Hippocampal formation (tissue), 2 donors: ENCODE measurements around the gene PKNOX2.

Experiments
- DNase-seq, 2 donors: peaks; one replicate each; lab custom pipeline; 2025; lab: John Stamatoyannopoulos, UW

The PKNOX2 gene

GRCh38 chr11:125262194-125262829, 97.8 kb downstream of the PKNOX2 start:
- DNase-seq: no peak

- DNase-seq: peak in 1 of 2 donors; percentile 37
These were observed 98.3 kb downstream of the PKNOX2 start for GRCh38 chr11:125262830-125263218.

- DNase-seq: peak; percentile 49 to 70
These were observed 98.8 kb downstream of the PKNOX2 start for GRCh38 chr11:125263268-125263790.

- DNase-seq: no peak
These were observed 99.8 kb downstream of the PKNOX2 start for GRCh38 chr11:125264100-125265022.

GRCh38 chr11:125267548-125267947, 103.0 kb downstream of the PKNOX2 start:
- DNase-seq: no peak

- DNase-seq: no peak
These were observed 104.1 kb downstream of the PKNOX2 start for GRCh38 chr11:125268611-125269010.

- DNase-seq: no peak
These were observed 105.6 kb downstream of the PKNOX2 start for GRCh38 chr11:125270106-125270505.

- DNase-seq: no peak
These were observed 106.2 kb downstream of the PKNOX2 start for GRCh38 chr11:125270711-125271110.

- DNase-seq: no peak
These were observed 107.0 kb downstream of the PKNOX2 start for GRCh38 chr11:125271483-125272091.

- no peak for DNase-seq
These were observed 107.5 kb downstream of the PKNOX2 start for GRCh38 chr11:125272092-125272491.

- DNase-seq: no peak
These were observed 108.3 kb downstream of the PKNOX2 start for GRCh38 chr11:125272821-125273220.

GRCh38 chr11:125273519-125274000, 109.0 kb downstream of the PKNOX2 start:
- no peak for DNase-seq

- DNase-seq: no peak
These were observed 109.8 kb downstream of the PKNOX2 start for GRCh38 chr11:125274309-125274708.

GRCh38 chr11:125274774-125275173, 110.2 kb downstream of the PKNOX2 start:
- no peak for DNase-seq

- no peak for DNase-seq
These were observed 111.5 kb downstream of the PKNOX2 start for GRCh38 chr11:125275905-125276618.

- DNase-seq: no peak
These were observed 112.0 kb downstream of the PKNOX2 start for GRCh38 chr11:125276619-125276976.

GRCh38 chr11:125279676-125280418, 115.3 kb downstream of the PKNOX2 start:
- no peak for DNase-seq

- no peak for DNase-seq
These were observed 116.1 kb downstream of the PKNOX2 start for GRCh38 chr11:125280646-125281045.

GRCh38 chr11:125281831-125282595, 117.5 kb downstream of the PKNOX2 start:
- no peak for DNase-seq

GRCh38 chr11:125282596-125282914, 118.0 kb downstream of the PKNOX2 start:
- no peak for DNase-seq
